DOHH2 (cell line): ENCODE measurements around the gene GSG1L.

ENCODE experiments used
- H3F3A ChIP-seq: fragments of 200-600 bp; sonication (generic), shearing (Covaris generic); 2 replicates; pipeline ENCODE4 v1.6.0; 2016; ENCODE audit warnings: antibody characterized with exemption, mild to moderate bottlenecking; ENCODE audit not compliant: control insufficient read depth, insufficient read depth
- H3K27ac ChIP-seq: fragments of 200-600 bp; sonication (generic); 2 replicates; pipeline ENCODE4 v1.5.1; 2014; ENCODE audit warnings: low read depth, mild to moderate bottlenecking, low read length, moderate library complexity
- H3K27me3 ChIP-seq: fragments of 200-600 bp; sonication (generic); 2 replicates; pipeline ENCODE4 v1.6.1; 2014; ENCODE audit warnings: mild to moderate bottlenecking, low read length, mixed read lengths; ENCODE audit not compliant: control insufficient read depth
- H3K36me3 ChIP-seq: fragments of 200-600 bp; sonication (generic); 2 replicates; pipeline ENCODE4 v1.6.1; 2014; ENCODE audit warnings: mild to moderate bottlenecking, low read length, moderate library complexity, mixed read lengths; ENCODE audit not compliant: control insufficient read depth
- H3K4me1 ChIP-seq: fragments of 200-600 bp; sonication (generic); 2 replicates; pipeline ENCODE4 v1.6.1; 2014; ENCODE audit warnings: mild to moderate bottlenecking, low read length, mixed read lengths; ENCODE audit not compliant: control insufficient read depth
- H3K4me2 ChIP-seq: fragments of 200-600 bp; sonication (generic); 2 replicates; pipeline ENCODE4 v1.6.0; 2014; ENCODE audit warnings: mild to moderate bottlenecking, low read length, moderate library complexity
- H3K4me3 ChIP-seq: fragments of 200-600 bp; sonication (generic); 2 replicates; pipeline ENCODE4 v1.5.1; 2014; ENCODE audit warnings: mild to moderate bottlenecking, low read length, mixed read lengths
- H3K79me2 ChIP-seq: fragments of 200-600 bp; sonication (generic); 2 replicates; pipeline ENCODE4 v1.6.1; 2014; ENCODE audit warnings: mild to moderate bottlenecking, low read length, mixed read lengths; ENCODE audit not compliant: control insufficient read depth
- H3K9me2 ChIP-seq: fragments of 200-600 bp; sonication (generic); replicated peaks from 2 replicates; pipeline ENCODE4 v1.6.1; 2014; ENCODE audit warnings: mild to moderate bottlenecking, low read length, mixed read lengths; ENCODE audit not compliant: control insufficient read depth
- H3K9me3 ChIP-seq: fragments of 200-600 bp; sonication (generic); 2 replicates; pipeline ENCODE4 v1.6.1; 2014; ENCODE audit warnings: antibody characterized with exemption, low read length, mixed read lengths; ENCODE audit not compliant: control insufficient read depth, insufficient read depth
- H4K20me1 ChIP-seq: fragments of 200-600 bp; sonication (generic); 2 replicates; pipeline ENCODE4 v1.6.0; 2014; ENCODE audit warnings: low read depth, mild to moderate bottlenecking, antibody characterized with exemption, low read length, moderate library complexity; ENCODE audit not compliant: control insufficient read depth, insufficient read depth
- EZH2phosphoT487 ChIP-seq: fragments of 200-600 bp; sonication (generic); IDR thresholded peaks from 2 replicates; pipeline ENCODE4 v1.6.1; 2017; ENCODE audit warnings: borderline replicate concordance, mild to moderate bottlenecking, antibody characterized with exemption, low read length, moderate library complexity, mixed read lengths
- TF ChIP-seq, protein P1 (sequence below): fragments of 200-600 bp; sonication (generic); IDR thresholded peaks from one replicate; pipeline ENCODE4 v1.5.1; 2014; ENCODE audit warnings: antibody characterized with exemption, mild to moderate bottlenecking, low read depth, low read length; ENCODE audit not compliant: poor library complexity, severe bottlenecking

Gene GSG1L

GRCh38 chr16:27853101-27853500 lies 210.4 kb downstream of the GSG1L start:
- no peak overlapping the region for H3K4me2 ChIP-seq

GRCh38 chr16:27852681-27853080 lies 210.8 kb downstream of the GSG1L start:
- H3K27ac ChIP-seq, result no peak overlapping the region
- H3K36me3 ChIP-seq, result no peaks in the 10 kb centered on the region
- H3F3A ChIP-seq, result no peaks in the 10 kb centered on the region
- no peaks in the 10 kb centered on the region for H3K27me3 ChIP-seq
- no peaks in the 10 kb centered on the region for H3K79me2 ChIP-seq
- no peaks in the 10 kb centered on the region for H3K9me2 ChIP-seq
- TF ChIP-seq EZH2phosphoT487, result no peak
- TF ChIP-seq, protein P1, sequence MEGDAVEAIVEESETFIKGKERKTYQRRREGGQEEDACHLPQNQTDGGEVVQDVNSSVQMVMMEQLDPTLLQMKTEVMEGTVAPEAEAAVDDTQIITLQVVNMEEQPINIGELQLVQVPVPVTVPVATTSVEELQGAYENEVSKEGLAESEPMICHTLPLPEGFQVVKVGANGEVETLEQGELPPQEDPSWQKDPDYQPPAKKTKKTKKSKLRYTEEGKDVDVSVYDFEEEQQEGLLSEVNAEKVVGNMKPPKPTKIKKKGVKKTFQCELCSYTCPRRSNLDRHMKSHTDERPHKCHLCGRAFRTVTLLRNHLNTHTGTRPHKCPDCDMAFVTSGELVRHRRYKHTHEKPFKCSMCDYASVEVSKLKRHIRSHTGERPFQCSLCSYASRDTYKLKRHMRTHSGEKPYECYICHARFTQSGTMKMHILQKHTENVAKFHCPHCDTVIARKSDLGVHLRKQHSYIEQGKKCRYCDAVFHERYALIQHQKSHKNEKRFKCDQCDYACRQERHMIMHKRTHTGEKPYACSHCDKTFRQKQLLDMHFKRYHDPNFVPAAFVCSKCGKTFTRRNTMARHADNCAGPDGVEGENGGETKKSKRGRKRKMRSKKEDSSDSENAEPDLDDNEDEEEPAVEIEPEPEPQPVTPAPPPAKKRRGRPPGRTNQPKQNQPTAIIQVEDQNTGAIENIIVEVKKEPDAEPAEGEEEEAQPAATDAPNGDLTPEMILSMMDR, result no peak
- H3K9me3 ChIP-seq, result no peaks in the 10 kb centered on the region
- no peaks in the 10 kb centered on the region for H3K4me1 ChIP-seq
- H3K4me2 ChIP-seq, result no peak overlapping the region
- H4K20me1 ChIP-seq, result no peaks in the 10 kb centered on the region
- H3K4me3 ChIP-seq, result no peak overlapping the region

More at GRCh38 chr16:27853101-27853500, 210.4 kb downstream of the GSG1L start:
- no peak overlapping the region for H3K4me3 ChIP-seq
- TF ChIP-seq EZH2phosphoT487, result no peak
- TF ChIP-seq, protein P1, result no peak
- no peaks in the 10 kb centered on the region for H3F3A ChIP-seq
- no peaks in the 10 kb centered on the region for H3K4me1 ChIP-seq
- no peaks in the 10 kb centered on the region for H3K9me3 ChIP-seq
- H4K20me1 ChIP-seq, result no peaks in the 10 kb centered on the region
- no peaks in the 10 kb centered on the region for H3K9me2 ChIP-seq
- no peaks in the 10 kb centered on the region for H3K27me3 ChIP-seq
- no peak overlapping the region for H3K27ac ChIP-seq
- H3K36me3 ChIP-seq, result no peaks in the 10 kb centered on the region
- H3K79me2 ChIP-seq, result no peaks in the 10 kb centered on the region

DNA sequence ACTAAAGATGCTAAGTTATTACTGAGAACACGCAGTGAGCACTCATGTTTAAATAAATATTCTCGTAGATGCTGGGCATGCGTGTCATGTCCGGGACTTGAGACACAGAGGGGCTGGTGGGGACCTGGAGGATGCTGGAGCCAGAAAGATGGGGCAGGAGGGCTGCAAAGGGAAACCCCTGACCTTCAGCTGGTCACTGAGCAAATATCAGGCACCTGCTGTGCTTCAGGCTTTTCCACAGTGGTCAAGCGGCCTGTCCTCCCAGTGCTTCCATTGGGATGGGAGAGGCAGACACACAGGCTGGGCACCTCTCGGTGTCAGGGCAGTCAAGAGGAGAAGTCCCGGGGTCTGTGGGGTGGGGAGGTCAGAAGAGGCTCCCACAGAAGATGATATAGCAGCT lies 211.4 kb downstream of the GSG1L start:
- Histone ChIP-seq H4K20me1 (no peaks in the 10 kb centered on the region), H3K9me2 (no peaks in the 10 kb centered on the region), H3K4me3 (no peak overlapping the region), H3K4me2 (no peak overlapping the region), H3K27ac (no peak overlapping the region), H3K4me1 (no peaks in the 10 kb centered on the region), H3F3A (no peaks in the 10 kb centered on the region), H3K27me3 (no peaks in the 10 kb centered on the region), H3K79me2 (no peaks in the 10 kb centered on the region), H3K9me3 (no peaks in the 10 kb centered on the region), H3K36me3 (no peaks in the 10 kb centered on the region)
- no peak for TF ChIP-seq EZH2phosphoT487
- TF ChIP-seq, protein P1, result no peak

DNA sequence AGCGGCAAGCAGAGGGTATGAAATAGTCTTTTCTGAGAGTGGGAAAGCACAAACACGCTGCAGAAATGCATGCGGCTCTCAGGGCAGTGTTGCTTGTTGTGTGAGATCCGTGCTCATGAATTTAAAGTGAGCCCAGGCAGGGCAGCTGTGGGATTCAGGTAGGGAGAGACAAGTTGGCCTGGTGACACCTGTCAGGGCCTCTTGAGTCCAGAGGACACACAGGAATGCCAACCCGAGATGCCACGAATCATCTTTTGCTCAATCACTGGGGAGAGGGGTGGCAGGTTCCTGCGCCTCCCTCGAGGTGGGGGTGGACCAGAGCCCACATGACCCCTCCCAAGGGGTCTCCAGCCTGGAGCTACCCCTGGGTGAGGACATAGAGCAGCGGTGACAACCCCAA lies 211.9 kb downstream of the GSG1L start:
- H3K9me2 ChIP-seq, result no peaks in the 10 kb centered on the region
- no peaks in the 10 kb centered on the region for H3K4me1 ChIP-seq
- no peaks in the 10 kb centered on the region for H3K27me3 ChIP-seq
- H3K79me2 ChIP-seq, result no peaks in the 10 kb centered on the region
- no peaks in the 10 kb centered on the region for H3K9me3 ChIP-seq
- H3K4me3 ChIP-seq, result no peak overlapping the region
- H4K20me1 ChIP-seq, result no peaks in the 10 kb centered on the region
- no peak for TF ChIP-seq EZH2phosphoT487
- TF ChIP-seq, protein P1, result no peak
- no peak overlapping the region for H3K27ac ChIP-seq
- no peaks in the 10 kb centered on the region for H3F3A ChIP-seq
- H3K36me3 ChIP-seq, result no peaks in the 10 kb centered on the region
- H3K4me2 ChIP-seq, result no peak overlapping the region
